Hematopoietic multipotent progenitor cell treated with erythropoietin and hydrocortisone succinate and interleukin-3 and kit ligand, for 4 days (in vitro differentiated cells): ENCODE data around the gene TANGO6.
"Not testable (repeated sequence)": the region's sequence is repeated elsewhere in the genome, so short reads cannot be mapped to it uniquely, and the experiment has no call there.

Source experiments
- DNase-seq: peaks from one replicate; pipeline ENCODE4 v3.0.0-alpha.2; 2015

Gene TANGO6

GRCh38 chr16:69019811-69020210 is 176.5 kb downstream of the TANGO6 start:
- no peak for DNase-seq

- no peak for DNase-seq
Observed at GRCh38 chr16:69029121-69029520, 185.8 kb downstream of the TANGO6 start.

- no peak for DNase-seq
Observed at GRCh38 chr16:69031877-69032301, 188.6 kb downstream of the TANGO6 start.

GRCh38 chr16:69033151-69033949 is 190.0 kb downstream of the TANGO6 start:
- DNase-seq, result no peak

GRCh38 chr16:69035375-69035774 is 192.0 kb downstream of the TANGO6 start:
- DNase-seq, result no peak

- DNase-seq, result no peak
Observed at GRCh38 chr16:69036399-69037091, 193.2 kb downstream of the TANGO6 start.

GRCh38 chr16:69037373-69038160 is 194.2 kb downstream of the TANGO6 start:
- DNase-seq, result no peak

GRCh38 chr16:69039333-69039941 is 196.1 kb downstream of the TANGO6 start:
- DNase-seq, result no peak

GRCh38 chr16:69040144-69040909 is 197.0 kb downstream of the TANGO6 start:
- peak; percentile 24 for DNase-seq

- DNase-seq, result no peak
Observed at GRCh38 chr16:69048328-69049120, 205.2 kb downstream of the TANGO6 start.

- DNase-seq, result no peak
Observed at GRCh38 chr16:69049146-69049545, 205.8 kb downstream of the TANGO6 start.

- no peak for DNase-seq
Observed at GRCh38 chr16:69049603-69050375, 206.5 kb downstream of the TANGO6 start.

- DNase-seq, result not testable (repeated sequence)
Observed at GRCh38 chr16:69051517-69051830, 208.1 kb downstream of the TANGO6 start.

- DNase-seq, result no peak
Observed at GRCh38 chr16:69055008-69055407, 211.7 kb downstream of the TANGO6 start.

- DNase-seq, result no peak
Observed at GRCh38 chr16:69055980-69056379, 212.6 kb downstream of the TANGO6 start.

GRCh38 chr16:69056421-69056820 is 213.1 kb downstream of the TANGO6 start:
- DNase-seq, result peak; percentile 22

- DNase-seq, result peak; percentile 46
Observed at GRCh38 chr16:69057400-69058378, 214.4 kb downstream of the TANGO6 start.

- DNase-seq, result not testable (repeated sequence)
Observed at GRCh38 chr16:69063491-69063890, 220.2 kb downstream of the TANGO6 start.

GRCh38 chr16:69064124-69064763 is 220.9 kb downstream of the TANGO6 start:
- DNase-seq, result no peak
